ENCODE measurements around the gene CDKAL1.

GRCh38 chr6:20991910-20992309 is 457.7 kb downstream of the CDKAL1 start:
- TF ChIP-seq CTCF (IDR thresholded peaks at IDR 0.05) = no peak
- no peak for TF ChIP-seq POLR2A (IDR thresholded peaks at IDR 0.05)
